HepG2 (cell line): Measurements from ENCODE around the gene BAZ2A. TPM values are rescaled to one million over a fixed set of nuclear protein-coding genes. Genes with fewer than 3 reads are reported as not detected.

Experiments used
- ATAC-seq: fragments of 200-7000 bp; cut with Tn5 transposase; 3 replicates; pipeline ENCODE4 v1.9.1; 2020; ENCODE audit warnings: mild to moderate bottlenecking, moderate library complexity
- BruUV-seq: library from RNA; stranded (reverse); fragments of 400-500 nt; replicated peaks from 2 replicates; lab custom pipeline; 2021; lab: Mats Ljungman, UMichigan
- CTCF ChIA-PET: fragments of 300-600 bp; formaldehyde crosslinking; extraction: SDS; loops from one replicate; lab custom pipeline; 2021; ENCODE audit warnings: low total read pairs, inconsistent platforms, low intra/inter-chr PET ratio; lab: Yijun Ruan, JAX
- POLR2A ChIA-PET: fragments of 350-600 bp; sonication (Branson Sonifier 250); formaldehyde crosslinking; loops from one replicate; lab custom pipeline; 2020; ENCODE audit warnings: antibody characterized with exemption, inconsistent platforms; lab: Yijun Ruan, JAX
- DNase-seq: peaks from one replicate; pipeline ENCODE4 v3.0.0-alpha.2; 2015; ENCODE audit warnings: low spot score
- FAIRE-seq: peaks from 3 replicates; lab custom pipeline; 2011; peaks lifted over from hg19 to GRCh38; lab: Jason Lieb, UNC
- H2AFZ ChIP-seq: one replicate; pipeline ENCODE4 v1.6.1; 2011; ENCODE audit warnings: low read length, inconsistent platforms
- H3K27ac ChIP-seq: fragments of 300-600 bp; 3 replicates; pipeline ENCODE4 v1.8.0; 2011; ENCODE audit warnings: mixed run types, mild to moderate bottlenecking, mixed read lengths, low read length, inconsistent platforms; ENCODE audit not compliant: insufficient read depth; ENCODE audit errors: extremely low read length
- H3K27me3 ChIP-seq, 2 experiments: fragments of 200-600 bp in 1 of 2; 2 replicates in 1 of 2; 3 replicates in 1 of 2; pipeline versions ENCODE4 v1.6.0 to v1.8.0; 2011; ENCODE audit warnings: low read length in 2 of 2, mild to moderate bottlenecking in 2 of 2, moderate library complexity in 2 of 2, inconsistent platforms in 1 of 2; ENCODE audit not compliant: insufficient read depth in 2 of 2, control insufficient read depth in 1 of 2
- H3K36me3 ChIP-seq, 2 experiments: fragments of 200-600 bp in 1 of 2; replicated peaks in 1 of 2; 2 replicates in 1 of 2; 3 replicates in 1 of 2; pipeline versions ENCODE4 v1.5.1 to v1.8.0; 2011; ENCODE audit warnings: low read length in 2 of 2, inconsistent platforms in 1 of 2; ENCODE audit not compliant: insufficient read depth in 2 of 2, control insufficient read depth in 1 of 2
- H3K4me1 ChIP-seq: 2 replicates; pipeline ENCODE4 v1.5.1; 2012; ENCODE audit warnings: low read length, inconsistent platforms; ENCODE audit not compliant: insufficient read depth
- H3K4me2 ChIP-seq: 2 replicates; pipeline ENCODE4 v1.6.0; 2011; ENCODE audit warnings: low read depth, low read length, inconsistent platforms
- H3K4me3 ChIP-seq, 3 experiments: fragments of 200-600 bp in 1 of 3; sonication (generic), shearing (Covaris generic) in 1 of 3; replicated peaks in 1 of 3; 2 replicates each; pipeline ENCODE4 v1.5.1; 2011 to 2016; ENCODE audit warnings: low read length in 3 of 3, inconsistent platforms in 2 of 3, low read depth in 2 of 3, mild to moderate bottlenecking in 2 of 3, control low read depth in 1 of 3, mixed read lengths in 1 of 3; ENCODE audit not compliant: insufficient read depth in 1 of 3
- H3K79me2 ChIP-seq: one replicate; pipeline ENCODE4 v1.6.1; 2011; ENCODE audit warnings: low read length, inconsistent platforms; ENCODE audit not compliant: insufficient read depth
- H3K9ac ChIP-seq: 2 replicates; pipeline ENCODE4 v1.6.0; 2011; ENCODE audit warnings: mild to moderate bottlenecking, low read depth, low read length, inconsistent platforms; ENCODE audit not compliant: insufficient read depth
- H3K9me3 ChIP-seq: 2 replicates; pipeline ENCODE4 v1.5.1; 2012; ENCODE audit warnings: mild to moderate bottlenecking, low read length
- H4K20me1 ChIP-seq: 2 replicates; pipeline ENCODE4 v1.6.0; 2011; ENCODE audit warnings: inconsistent platforms, mild to moderate bottlenecking, low read length, moderate library complexity; ENCODE audit not compliant: insufficient read depth
- ARID2 ChIP-seq: sonication (generic); formaldehyde crosslinking; IDR thresholded peaks from 2 replicates; pipeline ENCODE4 v1.8.1; 2022; ENCODE audit warnings: mild to moderate bottlenecking, missing genetic modification reagents, borderline replicate concordance
- BRD4 ChIP-seq: sonication (generic); formaldehyde crosslinking; IDR thresholded peaks from 2 replicates; pipeline ENCODE4 v1.4.0; 2020; ENCODE audit warnings: missing genetic modification reagents
- GATA4 ChIP-seq: sonication (generic); IDR thresholded peaks from 2 replicates; pipeline ENCODE4 v1.6.1; 2016; ENCODE audit warnings: antibody characterized with exemption, low read depth, borderline replicate concordance
- GPN1 ChIP-seq: sonication (generic); formaldehyde crosslinking; IDR thresholded peaks from 2 replicates; pipeline ENCODE4 v1.5.1; 2020; ENCODE audit warnings: missing genetic modification reagents, borderline replicate concordance
- KLF9 ChIP-seq: IDR thresholded peaks from 2 replicates; pipeline ENCODE4 v1.6.1; 2016; ENCODE audit warnings: low read depth
- NFATC3 ChIP-seq: sonication (generic); formaldehyde crosslinking; IDR thresholded peaks from 2 replicates; pipeline ENCODE4 v1.5.1; 2020; ENCODE audit warnings: mild to moderate bottlenecking, missing genetic modification reagents
- RBAK ChIP-seq: sonication (generic); formaldehyde crosslinking; IDR thresholded peaks from 2 replicates; pipeline ENCODE4 v1.5.1; 2020; ENCODE audit warnings: mild to moderate bottlenecking, missing genetic modification reagents
- SALL1 ChIP-seq: sonication (generic); formaldehyde crosslinking; IDR thresholded peaks from 2 replicates; pipeline ENCODE4 v1.8.0; 2022; ENCODE audit warnings: mild to moderate bottlenecking, missing genetic modification reagents
- SRSF1 ChIP-seq: fragments of 200-400 bp; formaldehyde crosslinking; optimal IDR thresholded peaks from 2 replicates; pipeline ENCODE3; 2017; ENCODE audit warnings: mild to moderate bottlenecking, low read depth, low read length, moderate library complexity
- YY1 ChIP-seq: IDR thresholded peaks from 2 replicates; pipeline ENCODE4 v1.6.1; 2011; ENCODE audit warnings: low read length, low read depth, moderate library complexity, mild to moderate bottlenecking; ENCODE audit not compliant: insufficient read depth, insufficient replicate concordance
- ZBTB38 ChIP-seq: sonication (generic); formaldehyde crosslinking; IDR thresholded peaks from 2 replicates; pipeline ENCODE4 v1.5.1; 2020; ENCODE audit warnings: mild to moderate bottlenecking, missing genetic modification reagents
- ZBTB7B ChIP-seq: sonication (generic); formaldehyde crosslinking; IDR thresholded peaks from 2 replicates; pipeline ENCODE4 v1.4.0; 2020; ENCODE audit warnings: missing genetic modification reagents
- ZFP91 ChIP-seq: sonication (generic); formaldehyde crosslinking; IDR thresholded peaks from 2 replicates; pipeline ENCODE4 v1.9.0; 2022; ENCODE audit warnings: missing genetic modification reagents, mild to moderate bottlenecking, borderline replicate concordance
- ZMYM3 ChIP-seq: sonication (generic); formaldehyde crosslinking; IDR thresholded peaks from 2 replicates; pipeline ENCODE4 v1.5.1; 2020; ENCODE audit warnings: mild to moderate bottlenecking, missing genetic modification reagents
- ZNF136 ChIP-seq: sonication (generic); formaldehyde crosslinking; IDR thresholded peaks from 2 replicates; pipeline ENCODE4 v1.8.1; 2022; ENCODE audit warnings: low read depth, mild to moderate bottlenecking, moderate library complexity, missing genetic modification reagents
- ZNF207 ChIP-seq: fragments of 450-650 bp; IDR thresholded peaks from 2 replicates; pipeline ENCODE4 v1.6.1; 2016; ENCODE audit warnings: antibody characterized with exemption, borderline replicate concordance
- ZNF326 ChIP-seq: sonication (generic); formaldehyde crosslinking; IDR thresholded peaks from 2 replicates; pipeline ENCODE4 v1.4.0; 2020; ENCODE audit warnings: missing genetic modification reagents, borderline replicate concordance
- ZNF501 ChIP-seq: sonication (generic); formaldehyde crosslinking; IDR thresholded peaks from 2 replicates; pipeline ENCODE4 v1.5.1; 2020; ENCODE audit warnings: mild to moderate bottlenecking, moderate library complexity, missing genetic modification reagents
- WGBS: methylation state at CpG from one replicate; pipeline ENCODE4 v1.1.6; 2017; ENCODE audit warnings: low lambda C conversion rate; 5-methylcytosine and 5-hydroxymethylcytosine counted together
- in situ Hi-C: cut with HindIII; loops from 2 replicates; pipeline ENCODE4 v1.10.0; 2017; ENCODE audit warnings: low pct_unique_long_range_greater_than_20kb; ENCODE audit not compliant: extremely low pct_ligation_motif_present
- intact Hi-C: fragments of 100-400 bp; cut with micrococcal nuclease; formaldehyde crosslinking; loops from one replicate; pipeline ENCODE4 v1.10.0; 2022; ENCODE audit not compliant: unreplicated experiment
- polyA plus RNA-seq, 8 experiments: library from polyadenylated mRNA; depleted of rRNA in 3 of 8; stranded (reverse) in 7 of 8; unstranded in 1 of 8; fragments of >200 nt; fragmentation: Illumina TruSeq in 4 of 8; extraction: Trizol in 4 of 8; gene quantifications; 2 replicates each; pipeline versions ENCODE4 v1.2.1 to v1.2.3, GENCODE V29; 2011 to 2016; ENCODE audit warnings: low read depth in 4 of 8, missing spikeins in 1 of 8, mixed read lengths in 1 of 8; ENCODE audit not compliant: insufficient read depth in 1 of 8
- total RNA-seq, 5 experiments: library from RNA; depleted of rRNA; stranded (reverse); fragments of >200 nt; fragmentation: Illumina TruSeq; extraction: Trizol; gene quantifications; 2 replicates each; pipeline ENCODE4 v1.2.3, GENCODE V29; 2016; ENCODE audit warnings: low read depth in 1 of 5

The BAZ2A gene
- total and polyA plus RNA-seq, 2 of the 13 experiments (the other 11 are each of a cell fraction or from before 2014, with no cell fraction given), result 21.8 to 73.5 TPM

GRCh38 chr12:56634242-56634836, 4.2 kb upstream of the BAZ2A start (continued):
- TF ChIP-seq KLF9 (no peak), ARID2 (CRISPR knock-in tag) (0 out of 2 replicates have a peak, but pooled peaks have one; percentile 25), SALL1 (CRISPR knock-in tag) (peak; percentile 55), ZNF501 (CRISPR knock-in tag) (peak; percentile 52; the same call in 1 of the 2 replicates), ZNF326 (CRISPR knock-in tag) (no peak), BRD4 (CRISPR knock-in tag) (no peak)

DNA sequence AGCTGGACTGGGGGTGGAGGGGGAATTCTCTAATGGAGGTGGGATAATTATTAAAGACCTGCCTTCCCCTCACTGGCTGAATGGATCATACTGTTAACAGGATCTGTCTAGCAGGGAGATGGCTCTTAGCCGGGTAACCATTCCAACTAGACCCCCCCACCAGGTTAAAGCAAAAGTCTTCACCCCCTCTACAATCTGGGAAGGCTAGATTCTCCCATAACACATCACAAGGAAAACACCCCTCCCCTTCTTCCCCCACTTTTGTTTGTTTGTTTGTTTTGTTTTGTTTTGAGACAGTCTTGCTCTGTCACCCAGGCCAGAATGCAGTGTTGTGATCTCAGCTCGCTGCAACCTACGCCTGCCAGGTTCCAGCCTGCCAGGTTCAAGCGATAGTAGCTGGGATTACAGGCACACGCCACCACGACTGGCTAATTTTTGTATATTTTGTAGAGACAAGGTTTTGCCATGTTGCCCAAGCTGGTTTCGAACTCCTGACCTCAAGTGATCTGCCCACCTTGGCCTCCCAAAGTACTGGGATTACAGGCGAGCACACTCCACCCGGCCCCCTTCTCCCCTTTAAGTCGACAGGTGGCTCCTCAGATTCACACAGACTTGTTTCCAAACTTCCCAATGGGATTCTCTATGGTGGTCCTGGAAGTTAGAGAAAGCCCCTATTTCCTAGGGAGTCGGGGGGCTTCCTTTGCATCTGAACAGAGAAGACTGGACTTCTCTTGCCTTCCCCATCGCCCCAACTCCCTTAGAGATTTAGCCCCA, 3.5 kb upstream of the BAZ2A start:
- intact Hi-C loops (no loop called here), in situ Hi-C loops (no loop called here)
- H3K4me2 ChIP-seq, result peak overlapping the region; percentile 100
- H3K27ac ChIP-seq, result peak overlapping the region; percentile 44
- H3K9ac ChIP-seq, result peak overlapping the region; percentile 77
- H3K27me3 ChIP-seq, result peaks cover 0 to 3% of the 10 kb centered on the region in 2 experiments; a peak in 1 of 5 replicates
- no TSS peak for BruUV-seq
- H3K36me3 ChIP-seq, result peaks cover 0 to 11% of the 10 kb centered on the region in 2 experiments; a peak in 4 of 5 replicates
- H4K20me1 ChIP-seq, result peaks cover 5% of the 10 kb centered on the region
- H2AFZ ChIP-seq, result no peak overlapping the region
- peaks cover 49% of the 10 kb centered on the region for H3K4me1 ChIP-seq
- peak overlapping the region; percentile 68 to 92 (median 80); a peak in 5 of 6 replicates for H3K4me3 ChIP-seq
- FAIRE-seq, result no peak
- POLR2A ChIA-PET, result interaction anchor here (0.6 to 3.9 kb wide), 6 partner anchors 12 to 118 kb away, joined by 3 to 40 read pairs (median 3); partner anchors contain the start of genes ATP5F1B, NACA and PTGES3
- WGBS, result 51% methylated on average over 12 of the region's 12 CpGs
- no peak for DNase-seq
- CTCF ChIA-PET, result no interaction called here
- H3K9me3 ChIP-seq, result no peaks in the 10 kb centered on the region
- ATAC-seq, result no peak
- 0 out of 2 replicates have a peak, but pooled peaks have one; percentile 3 for TF ChIP-seq ZFP91 (CRISPR knock-in tag)
- no peak for TF ChIP-seq SRSF1
- TF ChIP-seq ZBTB7B (CRISPR knock-in tag), result peak; percentile 19; the same call in 1 of the 2 replicates
- no peak for TF ChIP-seq ZNF207
- no peak for TF ChIP-seq NFATC3 (CRISPR knock-in tag)
- TF ChIP-seq RBAK, result no peak
- no peak for TF ChIP-seq ZMYM3 (CRISPR knock-in tag)
- TF ChIP-seq GPN1 (CRISPR knock-in tag), result no peak
- peak; percentile 36; the same call in 1 of the 2 replicates for TF ChIP-seq ZBTB38 (CRISPR knock-in tag)
- TF ChIP-seq ZNF501 (CRISPR knock-in tag), result peak; percentile 67; the same call in 1 of the 2 replicates
- TF ChIP-seq ZNF136 (CRISPR knock-in tag), result no peak
- TF ChIP-seq GATA4, result 0 out of 2 replicates have a peak, but pooled peaks have one; percentile 14
- no peak for TF ChIP-seq YY1
- peaks cover 41% of the 10 kb centered on the region for H3K79me2 ChIP-seq
